Liver (tissue), 9 donors: ENCODE data around the gene CSH2. TPM values are rescaled to one million over a fixed set of nuclear protein-coding genes. Genes with fewer than 3 reads are reported as not detected.
A peak's percentile ranks its signal among the peaks of the same experiment; 100 is the strongest.

Experiments
- DNase-seq: peaks from one replicate; pipeline ENCODE4 v3.0.0-alpha.2; 2017; ENCODE audit warnings: low spot score
- H3K27ac ChIP-seq, 2 donors: one replicate each; pipeline ENCODE4 v1.7.0; 2013; ENCODE audit warnings: inconsistent platforms in 2 of 2, low read length in 2 of 2, control low read depth in 1 of 2, low read depth in 1 of 2, mild to moderate bottlenecking in 1 of 2
- H3K27me3 ChIP-seq, 4 donors: one replicate each; pipeline versions ENCODE4 v1.6.1 to v1.7.0; 2013; ENCODE audit warnings: low read length in 3 of 4, inconsistent platforms in 1 of 4, mild to moderate bottlenecking in 1 of 4, moderate library complexity in 1 of 4; ENCODE audit not compliant: control insufficient read depth in 4 of 4, insufficient read depth in 4 of 4
- H3K36me3 ChIP-seq, 4 donors: one replicate each; pipeline versions ENCODE4 v1.6.1 to v1.7.0; 2013; ENCODE audit warnings: low read length in 3 of 4, mild to moderate bottlenecking in 3 of 4, low read depth in 1 of 4, moderate library complexity in 1 of 4; ENCODE audit not compliant: control insufficient read depth in 4 of 4, insufficient read depth in 3 of 4
- H3K4me1 ChIP-seq, 4 donors: one replicate each; pipeline versions ENCODE4 v1.6.1 to v1.7.0; 2013; ENCODE audit warnings: low read length in 3 of 4, mild to moderate bottlenecking in 3 of 4, moderate library complexity in 1 of 4; ENCODE audit not compliant: control insufficient read depth in 4 of 4, insufficient read depth in 4 of 4
- H3K4me3 ChIP-seq, 3 donors: one replicate each; pipeline versions ENCODE4 v1.6.1 to v1.7.0; 2013; ENCODE audit warnings: low read length in 3 of 3, control low read depth in 1 of 3, low read depth in 1 of 3, mild to moderate bottlenecking in 1 of 3
- H3K9ac ChIP-seq, 2 donors: one replicate each; pipeline ENCODE4 v1.7.0; 2013; ENCODE audit warnings: low read length in 2 of 2, mild to moderate bottlenecking in 2 of 2, moderate library complexity in 2 of 2, control low read depth in 1 of 2, low read depth in 1 of 2
- H3K9me3 ChIP-seq, 4 donors: one replicate each; pipeline versions ENCODE4 v1.6.1 to v1.7.0; 2013; ENCODE audit warnings: low read length in 3 of 4; ENCODE audit not compliant: control insufficient read depth in 4 of 4
- FOXA2 ChIP-seq: IDR thresholded peaks from 2 replicates; pipeline ENCODE4 v1.6.1; 2016; ENCODE audit warnings: antibody characterized with exemption
- GABPA ChIP-seq, 2 donors: IDR thresholded peaks in 1 of 2; conservative IDR thresholded peaks in 1 of 2; 2 replicates each; pipeline ENCODE4 v1.6.1; 2016; ENCODE audit warnings: antibody characterized with exemption in 2 of 2, mild to moderate bottlenecking in 1 of 2, moderate library complexity in 1 of 2
- HNF4A ChIP-seq, 2 donors: conservative IDR thresholded peaks; 2 replicates each; pipeline ENCODE4 v1.6.1; 2016; ENCODE audit warnings: antibody characterized with exemption in 2 of 2, mild to moderate bottlenecking in 2 of 2
- HNF4G ChIP-seq: IDR thresholded peaks from 2 replicates; pipeline ENCODE4 v1.6.1; 2016; ENCODE audit warnings: antibody characterized with exemption
- NR2F2 ChIP-seq: IDR thresholded peaks from 2 replicates; pipeline ENCODE4 v1.6.1; 2016; ENCODE audit warnings: antibody characterized with exemption
- RXRA ChIP-seq, 2 donors: IDR thresholded peaks; 2 replicates each; pipeline ENCODE4 v1.6.1; 2017 to 2018; ENCODE audit warnings: antibody characterized with exemption in 2 of 2, mild to moderate bottlenecking in 1 of 2
- WGBS: extraction: QIAGEN DNeasy Blood & Tissue Kit; methylation state at CpG from one replicate; pipeline ENCODE4 v1.1.7; 2013; 5-methylcytosine and 5-hydroxymethylcytosine counted together
- polyA plus RNA-seq, 2 donors: library from polyadenylated mRNA; stranded (reverse) in 1 of 2; unstranded in 1 of 2; fragments of 200-250 nt in 1 of 2; fragments of >200 nt in 1 of 2; fragmentation: Nextera tagmentation in 1 of 2; extraction: Ambion mirVana in 1 of 2; gene quantifications; one replicate each; pipeline versions ENCODE4 v1.2.1 to v1.2.3, GENCODE V29; 2013 to 2015
- total RNA-seq, 2 donors: library from RNA; depleted of rRNA; stranded (reverse); fragments of >200 nt; gene quantifications; one replicate each; pipeline ENCODE4 v1.2.3, GENCODE V29; 2014
- TF ChIP-seq, protein P1 (sequence below): IDR thresholded peaks from 2 replicates; pipeline ENCODE4 v1.6.1; 2016; ENCODE audit warnings: antibody characterized with exemption
- TF ChIP-seq, protein P2 (sequence below): IDR thresholded peaks from 2 replicates; pipeline ENCODE4 v1.6.1; 2016; ENCODE audit warnings: antibody characterized with exemption, mild to moderate bottlenecking
- TF ChIP-seq, protein P3 (sequence below): IDR thresholded peaks from 2 replicates; pipeline ENCODE4 v1.6.1; 2016; ENCODE audit warnings: antibody characterized with exemption
- TF ChIP-seq, protein P4 (sequence below): fragments of 150-350 bp; IDR thresholded peaks from 2 replicates; pipeline ENCODE4 v1.5.1; 2017; ENCODE audit warnings: improper control_type of control experiment, low read depth, low read length; ENCODE audit not compliant: missing input control
- donor health status: healthy.
- donor health status: healthy.
- donor health status: healthy.
- donor health status: healthy.
- donor health status: healthy.

CSH2 gene
- total and polyA plus RNA-seq, 4 donors, result not detected

DNA sequence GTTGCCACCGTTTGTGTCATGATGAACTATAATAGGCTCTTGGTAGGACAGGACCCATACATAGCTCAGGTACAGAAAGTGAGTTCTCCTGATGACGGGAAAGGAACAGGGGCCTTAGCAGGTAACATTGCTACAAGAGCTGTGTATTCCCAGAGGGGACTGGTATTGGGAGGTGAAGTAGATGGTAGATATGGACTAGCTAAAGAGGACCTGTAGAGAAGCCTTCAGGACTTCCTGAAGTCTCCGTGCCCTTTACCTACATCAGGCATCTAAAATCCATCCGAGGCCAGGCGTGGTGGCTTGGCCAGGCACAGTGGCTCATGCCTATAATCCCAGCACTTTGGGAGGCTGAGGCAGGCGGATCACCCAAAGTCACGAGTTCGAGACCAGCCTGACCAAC is 18.3 kb downstream of the CSH2 start:
- DNase-seq, result no peak
- H3K9me3 ChIP-seq, result no peaks in the 10 kb centered on the region
- no peaks in the 10 kb centered on the region for H3K4me1 ChIP-seq
- H3K9ac ChIP-seq, result no peak overlapping the region
- no peaks in the 10 kb centered on the region for H3K36me3 ChIP-seq
- no peak overlapping the region for H3K27ac ChIP-seq
- no peak overlapping the region for H3K4me3 ChIP-seq
- no peaks in the 10 kb centered on the region for H3K27me3 ChIP-seq
- TF ChIP-seq, protein P1, sequence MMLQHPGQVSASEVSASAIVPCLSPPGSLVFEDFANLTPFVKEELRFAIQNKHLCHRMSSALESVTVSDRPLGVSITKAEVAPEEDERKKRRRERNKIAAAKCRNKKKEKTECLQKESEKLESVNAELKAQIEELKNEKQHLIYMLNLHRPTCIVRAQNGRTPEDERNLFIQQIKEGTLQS, result no peak
- no peak for TF ChIP-seq HNF4G
- TF ChIP-seq RXRA (IDR thresholded peaks at IDR 0.05), result no peak
- TF ChIP-seq, protein P2, sequence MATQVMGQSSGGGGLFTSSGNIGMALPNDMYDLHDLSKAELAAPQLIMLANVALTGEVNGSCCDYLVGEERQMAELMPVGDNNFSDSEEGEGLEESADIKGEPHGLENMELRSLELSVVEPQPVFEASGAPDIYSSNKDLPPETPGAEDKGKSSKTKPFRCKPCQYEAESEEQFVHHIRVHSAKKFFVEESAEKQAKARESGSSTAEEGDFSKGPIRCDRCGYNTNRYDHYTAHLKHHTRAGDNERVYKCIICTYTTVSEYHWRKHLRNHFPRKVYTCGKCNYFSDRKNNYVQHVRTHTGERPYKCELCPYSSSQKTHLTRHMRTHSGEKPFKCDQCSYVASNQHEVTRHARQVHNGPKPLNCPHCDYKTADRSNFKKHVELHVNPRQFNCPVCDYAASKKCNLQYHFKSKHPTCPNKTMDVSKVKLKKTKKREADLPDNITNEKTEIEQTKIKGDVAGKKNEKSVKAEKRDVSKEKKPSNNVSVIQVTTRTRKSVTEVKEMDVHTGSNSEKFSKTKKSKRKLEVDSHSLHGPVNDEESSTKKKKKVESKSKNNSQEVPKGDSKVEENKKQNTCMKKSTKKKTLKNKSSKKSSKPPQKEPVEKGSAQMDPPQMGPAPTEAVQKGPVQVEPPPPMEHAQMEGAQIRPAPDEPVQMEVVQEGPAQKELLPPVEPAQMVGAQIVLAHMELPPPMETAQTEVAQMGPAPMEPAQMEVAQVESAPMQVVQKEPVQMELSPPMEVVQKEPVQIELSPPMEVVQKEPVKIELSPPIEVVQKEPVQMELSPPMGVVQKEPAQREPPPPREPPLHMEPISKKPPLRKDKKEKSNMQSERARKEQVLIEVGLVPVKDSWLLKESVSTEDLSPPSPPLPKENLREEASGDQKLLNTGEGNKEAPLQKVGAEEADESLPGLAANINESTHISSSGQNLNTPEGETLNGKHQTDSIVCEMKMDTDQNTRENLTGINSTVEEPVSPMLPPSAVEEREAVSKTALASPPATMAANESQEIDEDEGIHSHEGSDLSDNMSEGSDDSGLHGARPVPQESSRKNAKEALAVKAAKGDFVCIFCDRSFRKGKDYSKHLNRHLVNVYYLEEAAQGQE, result no peak
- WGBS, result 90% methylated on average over 8 of the region's 8 CpGs

DNA sequence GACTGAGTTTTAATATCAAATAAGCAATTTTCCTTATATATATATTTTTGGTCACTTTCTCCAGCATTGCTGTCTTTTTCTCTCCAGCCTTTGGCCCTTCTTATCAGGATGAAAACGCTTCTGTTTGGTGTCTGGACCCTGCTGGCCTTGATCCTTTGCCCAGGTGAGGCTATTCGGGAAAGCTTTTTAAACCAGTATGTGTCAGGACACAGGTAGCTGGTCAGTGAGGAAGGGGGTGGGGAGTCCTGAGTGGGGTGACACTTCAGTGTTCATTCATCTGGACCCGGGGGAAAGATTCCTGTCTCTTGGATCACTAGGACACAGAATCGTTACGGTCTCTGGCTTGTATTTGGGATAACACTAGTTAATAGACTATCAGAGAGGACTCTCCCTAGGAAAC is 18.8 kb downstream of the CSH2 start:
- Histone ChIP-seq H3K36me3 (no peaks in the 10 kb centered on the region), H3K4me3 (no peak overlapping the region), H3K27me3 (no peaks in the 10 kb centered on the region), H3K9ac (no peak overlapping the region), H3K27ac (no peak overlapping the region), H3K9me3 (no peaks in the 10 kb centered on the region), H3K4me1 (no peaks in the 10 kb centered on the region)
- 48% methylated on average over 5 of the region's 5 CpGs for WGBS
- DNase-seq, result no peak
- TF ChIP-seq, protein P3, sequence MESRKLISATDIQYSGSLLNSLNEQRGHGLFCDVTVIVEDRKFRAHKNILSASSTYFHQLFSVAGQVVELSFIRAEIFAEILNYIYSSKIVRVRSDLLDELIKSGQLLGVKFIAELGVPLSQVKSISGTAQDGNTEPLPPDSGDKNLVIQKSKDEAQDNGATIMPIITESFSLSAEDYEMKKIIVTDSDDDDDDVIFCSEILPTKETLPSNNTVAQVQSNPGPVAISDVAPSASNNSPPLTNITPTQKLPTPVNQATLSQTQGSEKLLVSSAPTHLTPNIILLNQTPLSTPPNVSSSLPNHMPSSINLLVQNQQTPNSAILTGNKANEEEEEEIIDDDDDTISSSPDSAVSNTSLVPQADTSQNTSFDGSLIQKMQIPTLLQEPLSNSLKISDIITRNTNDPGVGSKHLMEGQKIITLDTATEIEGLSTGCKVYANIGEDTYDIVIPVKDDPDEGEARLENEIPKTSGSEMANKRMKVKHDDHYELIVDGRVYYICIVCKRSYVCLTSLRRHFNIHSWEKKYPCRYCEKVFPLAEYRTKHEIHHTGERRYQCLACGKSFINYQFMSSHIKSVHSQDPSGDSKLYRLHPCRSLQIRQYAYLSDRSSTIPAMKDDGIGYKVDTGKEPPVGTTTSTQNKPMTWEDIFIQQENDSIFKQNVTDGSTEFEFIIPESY, result no peak
- TF ChIP-seq HNF4A (conservative IDR thresholded peaks at IDR 0.05), result peak; percentile 13 to 14
- TF ChIP-seq NR2F2, result no peak
- TF ChIP-seq, protein P4, sequence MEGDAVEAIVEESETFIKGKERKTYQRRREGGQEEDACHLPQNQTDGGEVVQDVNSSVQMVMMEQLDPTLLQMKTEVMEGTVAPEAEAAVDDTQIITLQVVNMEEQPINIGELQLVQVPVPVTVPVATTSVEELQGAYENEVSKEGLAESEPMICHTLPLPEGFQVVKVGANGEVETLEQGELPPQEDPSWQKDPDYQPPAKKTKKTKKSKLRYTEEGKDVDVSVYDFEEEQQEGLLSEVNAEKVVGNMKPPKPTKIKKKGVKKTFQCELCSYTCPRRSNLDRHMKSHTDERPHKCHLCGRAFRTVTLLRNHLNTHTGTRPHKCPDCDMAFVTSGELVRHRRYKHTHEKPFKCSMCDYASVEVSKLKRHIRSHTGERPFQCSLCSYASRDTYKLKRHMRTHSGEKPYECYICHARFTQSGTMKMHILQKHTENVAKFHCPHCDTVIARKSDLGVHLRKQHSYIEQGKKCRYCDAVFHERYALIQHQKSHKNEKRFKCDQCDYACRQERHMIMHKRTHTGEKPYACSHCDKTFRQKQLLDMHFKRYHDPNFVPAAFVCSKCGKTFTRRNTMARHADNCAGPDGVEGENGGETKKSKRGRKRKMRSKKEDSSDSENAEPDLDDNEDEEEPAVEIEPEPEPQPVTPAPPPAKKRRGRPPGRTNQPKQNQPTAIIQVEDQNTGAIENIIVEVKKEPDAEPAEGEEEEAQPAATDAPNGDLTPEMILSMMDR, result no peak
- TF ChIP-seq GABPA (IDR thresholded peaks at IDR 0.05 in 1 of 2, conservative IDR thresholded peaks at IDR 0.05 in 1 of 2), result no peak
- TF ChIP-seq, protein P2, result no peak
- TF ChIP-seq FOXA2, result no peak
